Measurements from ENCODE around the gene TMUB1.

The TMUB1 gene

GRCh38 chr7:151083071-151083823, at the start of gene TMUB1:
TSS of gene TMUB1 (minus strand) at chr7:151083493. CDS start at chr7:151082563, 930 bp downstream.
- FAIRE-seq, result no peak

GRCh38 chr7:151132461-151133205, 49.3 kb upstream of the TMUB1 start:
- FAIRE-seq, result no peak

GRCh38 chr7:151131592-151132293, 48.5 kb upstream of the TMUB1 start:
- FAIRE-seq, result no peak

GRCh38 chr7:151131224-151131591, 47.9 kb upstream of the TMUB1 start:
- no peak for FAIRE-seq

GRCh38 chr7:151130741-151131157, 47.5 kb upstream of the TMUB1 start:
- no peak for FAIRE-seq

- FAIRE-seq, result no peak
These were observed 46.8 kb upstream of the TMUB1 start for GRCh38 chr7:151129960-151130591.

GRCh38 chr7:151129117-151129959, 46.0 kb upstream of the TMUB1 start:
- FAIRE-seq, result no peak

GRCh38 chr7:151128716-151129115, 45.4 kb upstream of the TMUB1 start:
- FAIRE-seq, result no peak

- FAIRE-seq, result no peak
These were observed 44.9 kb upstream of the TMUB1 start for GRCh38 chr7:151128144-151128543.

- FAIRE-seq, result no peak
These were observed 43.3 kb upstream of the TMUB1 start for GRCh38 chr7:151126491-151127137.

- FAIRE-seq, result no peak
These were observed 42.7 kb upstream of the TMUB1 start for GRCh38 chr7:151125846-151126481.

GRCh38 chr7:151125470-151125845, 42.2 kb upstream of the TMUB1 start:
- FAIRE-seq, result no peak

- FAIRE-seq, result no peak
These were observed 41.7 kb upstream of the TMUB1 start for GRCh38 chr7:151124899-151125399.

- no peak for FAIRE-seq
These were observed 41.2 kb upstream of the TMUB1 start for GRCh38 chr7:151124481-151124880.

- peak; percentile 23 for FAIRE-seq
These were observed 40.6 kb upstream of the TMUB1 start for GRCh38 chr7:151123822-151124464.

- no peak for FAIRE-seq
These were observed 40.0 kb upstream of the TMUB1 start for GRCh38 chr7:151123158-151123821.

GRCh38 chr7:151122796-151123157, 39.5 kb upstream of the TMUB1 start:
- FAIRE-seq, result no peak

GRCh38 chr7:151122276-151122675, 39.0 kb upstream of the TMUB1 start:
- no peak for FAIRE-seq

- FAIRE-seq, result no peak
These were observed 38.3 kb upstream of the TMUB1 start for GRCh38 chr7:151121380-151122170.

Data from endometrium (tissue), 2 donors.